ENCODE measurements around the gene CACNA1I.

The CACNA1I gene

DNA sequence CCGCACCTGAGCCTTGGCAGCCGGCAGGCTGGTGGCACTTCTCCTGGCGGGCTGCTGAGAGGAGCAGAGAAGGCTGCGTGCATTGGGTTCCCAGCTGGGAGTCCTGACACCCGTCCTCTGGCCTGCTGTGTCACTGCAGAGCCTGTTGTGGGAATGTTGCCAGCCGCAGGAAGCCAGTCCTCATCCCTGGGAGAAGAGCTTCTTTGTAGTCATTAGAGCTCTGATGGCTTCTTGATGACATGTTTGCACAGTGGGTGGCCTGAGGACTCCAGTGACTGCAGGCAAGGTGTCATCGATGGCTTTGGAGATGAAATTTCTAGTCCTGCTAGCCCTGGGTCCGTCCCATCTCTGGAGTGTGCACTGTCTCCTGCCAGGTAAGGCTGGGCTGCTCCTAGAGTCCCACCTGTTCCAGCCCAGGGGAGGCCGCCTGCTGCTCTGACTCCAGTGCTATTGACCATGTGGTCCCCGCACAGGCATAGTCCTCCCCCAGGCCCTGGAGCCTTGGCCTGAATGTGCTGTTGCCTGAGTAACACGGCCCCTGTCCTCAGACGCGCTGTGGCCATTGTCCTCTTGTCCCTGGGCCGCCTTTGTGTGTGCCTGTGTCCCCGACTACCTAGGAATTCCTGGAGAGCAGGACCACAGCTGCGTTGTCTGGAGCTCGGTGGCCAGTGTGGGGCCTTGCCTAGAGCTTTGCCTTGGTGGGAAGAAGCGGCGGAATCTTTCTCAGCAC lies 129.2 kb downstream of the CACNA1I start:
- no peak for DNase-seq (ENCODE audit: low read depth)

- no peak for DNase-seq (ENCODE audit: low read depth)
These were observed 130.0 kb downstream of the CACNA1I start for GRCh38 chr22:39700565-39700964.

DNA sequence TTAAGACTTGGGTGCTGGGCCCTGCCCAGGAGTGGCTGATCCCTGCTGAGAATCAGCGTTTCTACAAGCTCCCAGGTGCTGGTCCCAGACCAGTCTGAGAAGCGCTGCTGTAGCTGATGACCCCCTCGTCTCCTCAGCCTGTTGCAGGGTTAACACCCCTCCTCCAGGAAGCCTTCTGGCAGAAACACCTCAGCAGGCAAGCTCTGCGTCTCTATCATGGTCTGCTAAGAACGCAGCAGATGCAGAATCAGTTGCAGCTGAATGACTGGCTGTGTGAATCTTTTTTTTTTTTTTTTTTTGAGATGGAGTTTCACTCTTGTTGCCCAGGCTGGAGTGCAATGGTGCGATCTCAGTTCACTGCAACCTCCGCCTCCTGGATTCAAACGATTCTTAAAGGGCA lies 132.5 kb downstream of the CACNA1I start:
- DNase-seq (ENCODE audit: low read depth), result no peak

- no peak for DNase-seq (ENCODE audit: low read depth)
These were observed 133.5 kb downstream of the CACNA1I start for GRCh38 chr22:39703928-39704639.

DNA sequence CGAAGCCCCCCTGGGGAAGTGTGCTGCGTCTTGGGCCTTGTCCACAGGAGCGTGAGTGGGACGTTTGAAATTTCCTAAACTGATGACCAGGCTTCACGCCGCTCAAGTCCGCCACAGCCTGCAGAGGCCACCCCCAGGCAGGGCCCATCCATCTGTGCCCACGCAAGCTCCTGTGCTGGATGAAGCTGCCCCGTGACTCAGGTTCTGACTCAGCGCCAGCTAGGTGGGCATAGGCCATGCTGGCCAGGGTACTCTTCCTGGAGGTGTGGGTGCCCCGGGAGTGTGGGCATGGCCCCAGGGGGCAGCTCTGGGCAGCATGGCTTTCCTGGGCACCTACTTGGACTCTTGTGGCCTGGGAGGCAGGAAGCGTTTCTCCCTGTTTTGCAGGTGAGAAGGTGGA lies 134.8 kb downstream of the CACNA1I start:
- no peak for DNase-seq (ENCODE audit: low read depth)

GRCh38 chr22:39706376-39707140 lies 136.0 kb downstream of the CACNA1I start:
- DNase-seq (ENCODE audit: low read depth), result no peak

GRCh38 chr22:39707351-39707750 lies 136.8 kb downstream of the CACNA1I start:
- DNase-seq (ENCODE audit: low read depth), result no peak

DNA sequence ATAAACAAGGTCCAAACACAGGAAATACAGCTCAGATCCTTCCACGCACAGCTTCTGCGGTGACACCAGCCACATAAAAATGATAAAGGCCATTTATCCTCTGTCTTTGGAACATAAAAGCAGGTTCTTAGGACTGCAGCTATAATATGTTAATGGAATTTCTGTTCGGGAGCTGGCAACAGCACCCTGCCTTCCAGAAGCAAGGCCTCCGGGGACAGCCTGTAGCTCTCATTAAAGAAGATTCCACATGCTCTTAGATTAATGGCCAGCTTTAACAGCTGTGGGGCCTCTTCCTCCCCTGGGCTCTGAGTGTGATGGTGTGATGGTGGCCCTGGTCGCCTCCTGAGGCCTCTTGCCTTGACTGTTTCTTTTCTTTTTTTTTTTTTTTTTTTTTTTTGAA lies 137.3 kb downstream of the CACNA1I start:
- DNase-seq (ENCODE audit: low read depth), result no peak

- no peak for DNase-seq (ENCODE audit: low read depth)
These were observed 140.0 kb downstream of the CACNA1I start for GRCh38 chr22:39710380-39711150.

- DNase-seq (ENCODE audit: low read depth), result no peak
These were observed 141.5 kb downstream of the CACNA1I start for GRCh38 chr22:39712081-39712480.

GRCh38 chr22:39712751-39713525 lies 142.4 kb downstream of the CACNA1I start:
- no peak for DNase-seq (ENCODE audit: low read depth)

DNA sequence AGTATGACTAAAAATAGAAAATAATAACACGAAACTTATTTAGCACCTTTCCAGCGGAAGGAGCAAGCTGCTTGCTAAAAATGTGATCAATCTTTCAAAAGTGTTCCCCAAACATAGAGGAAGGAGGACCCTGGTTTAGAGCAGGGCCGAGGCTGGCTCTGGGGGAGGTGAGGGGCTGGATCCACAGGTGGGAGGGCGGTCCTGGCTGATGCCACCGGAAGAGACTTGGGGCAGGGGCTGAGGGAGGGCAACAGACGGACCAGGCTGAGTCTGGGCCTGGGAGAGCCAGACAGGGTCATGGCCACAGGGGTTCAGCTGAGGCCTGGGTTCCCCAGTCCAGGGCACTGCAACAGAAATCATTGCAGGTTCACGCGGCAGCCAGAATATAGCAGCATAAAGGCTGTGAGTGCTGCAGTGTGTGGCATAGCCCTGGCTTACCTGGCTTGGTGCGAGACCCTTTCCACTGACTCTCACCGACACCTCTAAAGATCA lies 143.3 kb downstream of the CACNA1I start:
- DNase-seq (ENCODE audit: low read depth), result no peak

DNA sequence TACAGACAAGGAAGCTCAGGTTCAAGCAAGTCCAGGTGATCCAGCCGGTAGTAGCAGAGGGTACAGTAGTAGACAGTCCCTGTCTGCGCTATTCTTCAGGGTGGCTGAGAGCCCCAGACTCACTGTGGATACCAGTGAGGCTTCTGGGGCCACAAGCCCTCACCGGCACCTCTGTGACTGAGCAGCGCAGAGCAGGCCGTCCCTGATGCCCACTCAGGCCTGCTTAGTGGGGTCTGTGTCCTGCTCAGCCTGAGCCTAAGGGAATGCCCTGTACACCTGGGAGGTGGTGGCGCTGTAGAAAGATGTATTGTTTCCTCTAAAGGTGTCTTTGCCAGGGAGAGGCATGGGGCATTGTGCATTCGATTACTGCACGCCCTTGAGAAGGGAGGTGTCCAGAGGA lies 143.8 kb downstream of the CACNA1I start:
- no peak for DNase-seq (ENCODE audit: low read depth)

GRCh38 chr22:39715778-39716495 lies 145.4 kb downstream of the CACNA1I start:
- DNase-seq (ENCODE audit: low read depth), result no peak

GRCh38 chr22:39716534-39716933 lies 146.0 kb downstream of the CACNA1I start:
- no peak for DNase-seq (ENCODE audit: low read depth)

DNA sequence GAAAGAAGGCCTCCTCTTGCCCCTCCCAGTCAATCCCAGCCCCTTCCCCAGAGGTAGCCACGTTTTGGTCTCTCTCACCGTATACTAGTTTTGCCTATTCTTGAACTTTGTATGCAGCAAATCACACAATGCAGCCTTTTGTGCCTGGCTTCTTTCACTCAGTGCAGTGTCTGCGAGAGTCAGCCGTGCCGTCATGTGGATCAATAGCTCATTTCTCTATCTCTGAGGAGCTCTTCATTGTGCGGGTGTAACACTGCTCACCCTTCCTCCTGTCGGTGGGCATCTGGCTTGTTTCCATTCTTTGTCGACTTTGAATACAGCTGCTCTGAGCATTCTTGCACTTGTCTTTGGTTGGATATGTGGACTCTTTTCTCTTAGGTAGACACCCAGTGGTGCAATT lies 146.5 kb downstream of the CACNA1I start:
- DNase-seq (ENCODE audit: low read depth), result no peak

DNA sequence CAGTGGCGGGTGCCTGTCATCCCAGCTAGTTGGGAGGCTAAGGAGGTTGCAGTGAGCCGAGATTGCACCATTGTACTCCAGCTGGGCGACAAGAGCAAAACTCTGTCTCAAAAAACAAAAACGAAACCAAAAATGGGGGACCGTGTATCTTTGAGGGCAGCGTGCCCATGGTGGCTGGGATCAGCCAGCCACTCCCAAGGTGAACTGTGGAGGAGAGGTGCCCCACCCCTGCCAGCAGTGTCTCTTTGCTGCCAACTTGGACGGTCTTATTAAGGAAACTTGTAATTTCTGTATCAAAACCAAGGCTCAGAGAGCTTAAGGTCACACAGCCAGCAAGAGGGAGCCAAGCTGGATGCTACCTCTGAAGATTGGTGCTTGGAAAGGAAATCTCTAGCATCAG lies 147.7 kb downstream of the CACNA1I start:
- no peak for DNase-seq (ENCODE audit: low read depth)

GRCh38 chr22:39718921-39719475 lies 148.4 kb downstream of the CACNA1I start:
- DNase-seq (ENCODE audit: low read depth), result no peak

DNA sequence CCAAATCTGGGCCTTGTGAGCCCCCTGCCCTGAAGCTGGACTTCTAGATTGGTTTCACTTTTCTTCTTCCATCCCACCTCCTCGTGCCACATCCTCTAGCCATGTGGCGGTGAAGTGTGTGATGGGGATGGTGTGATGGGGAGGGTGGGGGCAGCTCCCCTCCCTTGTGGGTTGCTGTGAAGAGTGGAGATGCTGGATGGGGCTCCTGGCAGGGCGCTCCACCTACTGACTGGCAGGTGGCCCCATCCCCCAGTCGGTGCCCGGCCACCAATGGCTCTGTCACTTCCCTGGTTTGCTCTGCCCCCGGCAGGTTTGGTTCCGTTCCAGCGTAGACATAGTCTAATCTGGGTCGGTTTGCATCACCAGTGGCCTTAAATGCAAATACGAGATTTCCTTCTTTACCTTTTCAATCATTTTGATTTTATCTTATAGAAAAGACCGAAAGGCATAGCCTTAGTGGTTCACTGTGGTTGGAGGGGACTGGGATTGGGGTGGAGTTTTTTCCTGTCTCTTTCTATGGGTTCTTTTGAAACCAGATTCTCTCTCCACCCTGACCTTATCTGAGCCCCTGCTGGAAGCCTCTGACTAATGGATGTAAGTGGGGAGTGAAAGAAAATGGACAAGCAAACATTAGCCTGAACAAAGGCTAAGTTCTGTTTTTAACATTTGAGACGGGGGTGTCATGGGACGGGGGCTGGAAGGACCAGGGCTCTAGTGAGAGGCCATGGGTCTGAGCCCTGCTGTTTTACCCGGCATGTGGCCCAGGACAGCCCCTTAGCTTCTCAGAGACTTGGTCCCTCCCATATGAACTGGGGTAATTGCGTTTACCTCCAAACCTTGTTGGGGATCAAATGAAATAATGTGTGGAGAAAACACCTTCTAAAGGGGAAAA lies 149.3 kb downstream of the CACNA1I start:
- DNase-seq (ENCODE audit: low read depth), result no peak
